Stomach (tissue), 9 donors: ENCODE data around the gene UBE3D. TPM values are rescaled to one million over a fixed set of nuclear protein-coding genes. Genes with fewer than 3 reads are reported as not detected.

Experiments
- DNase-seq, 2 donors: peaks; one replicate each; pipeline versions ENCODE4 v3.0.0 to v3.0.0-alpha.2; 2013 to 2019
- H3K27ac ChIP-seq, 5 donors: fragments of 200-600 bp in 4 of 5; sonication (generic) in 4 of 5; one replicate each; pipeline ENCODE4 v1.5.1; 2013 to 2019; ENCODE audit warnings: mild to moderate bottlenecking in 1 of 5, moderate library complexity in 1 of 5
- H3K27me3 ChIP-seq, 3 donors: fragments of 200-600 bp; sonication (generic); one replicate each; pipeline ENCODE4 v1.5.1; 2017 to 2019; ENCODE audit warnings: mixed run types in 1 of 3
- H3K36me3 ChIP-seq, 4 donors: fragments of 200-600 bp; sonication (generic); 1 replicate in 3 of 4; 2 replicates in 1 of 4; pipeline ENCODE4 v1.5.1; 2016 to 2019
- H3K4me1 ChIP-seq, 4 donors: fragments of 200-600 bp; sonication (generic); one replicate each; pipeline ENCODE4 v1.5.1; 2016 to 2019
- H3K4me3 ChIP-seq, 4 donors: fragments of 200-600 bp; sonication (generic) in 3 of 4; one replicate each; pipeline ENCODE4 v1.5.1; 2016 to 2019; ENCODE audit warnings: mild to moderate bottlenecking in 1 of 4
- H3K9me3 ChIP-seq, 4 donors: fragments of 200-600 bp; sonication (generic); one replicate each; pipeline ENCODE4 v1.5.1; 2016 to 2019
- EP300 ChIP-seq: sonication (generic); formaldehyde crosslinking; IDR thresholded peaks from one replicate; pipeline ENCODE4 v1.6.1; 2017; ENCODE audit warnings: antibody characterized with exemption
- POLR2A ChIP-seq, 4 donors: fragments of 450-650 bp; IDR thresholded peaks; one replicate each; pipeline ENCODE4 v1.6.1; 2016; ENCODE audit warnings: antibody characterized with exemption in 4 of 4, control low read depth in 2 of 4, mild to moderate bottlenecking in 1 of 4, moderate library complexity in 1 of 4
- POLR2AphosphoS5 ChIP-seq, 3 donors: sonication (generic); formaldehyde crosslinking; IDR thresholded peaks; one replicate each; pipeline ENCODE4 v1.6.1; 2016; ENCODE audit warnings: antibody characterized with exemption in 3 of 3
- WGBS, 5 donors: extraction: QIAGEN DNeasy Blood & Tissue Kit in 3 of 5; methylation state at CpG; one replicate each; pipeline versions ENCODE4 v1.1.5 to v1.1.7; 2013 to 2018; 5-methylcytosine and 5-hydroxymethylcytosine counted together
- intact Hi-C: fragments of 100-400 bp; cut with DNase I; formaldehyde crosslinking; loops from one replicate; pipeline ENCODE4 v1.15.1; 2023; ENCODE audit warnings: low total_unique reads
- polyA plus RNA-seq, 3 donors: library from polyadenylated mRNA; stranded (reverse); fragments of 200-250 nt; gene quantifications; one replicate each; pipeline ENCODE4 v1.2.3, GENCODE V29; 2013
- total RNA-seq, 5 donors: library from RNA; depleted of rRNA; stranded (reverse); fragments of >200 nt; gene quantifications; one replicate each; pipeline versions ENCODE4 v1.1.0 to v1.2.3, GENCODE V29; 2014 to 2016
- TF ChIP-seq, protein P1 (sequence below), 7 experiments: fragments of 450-650 bp in 4 of 7; fragments of 200-600 bp in 3 of 7; sonication (generic) in 3 of 7; IDR thresholded peaks; one replicate each; pipeline ENCODE4 v1.5.1; 2016 to 2019; ENCODE audit warnings: antibody characterized with exemption in 7 of 7, control low read depth in 2 of 7, mild to moderate bottlenecking in 1 of 7
- donor health status: healthy with polysubstance abuse.
- donor health status: Bipolar disorder and iron deficiency.
- donor health status: healthy.

The UBE3D gene
- total and polyA plus RNA-seq, 8 donors, result 1.5 to 33.3 (median 11.8) TPM

DNA sequence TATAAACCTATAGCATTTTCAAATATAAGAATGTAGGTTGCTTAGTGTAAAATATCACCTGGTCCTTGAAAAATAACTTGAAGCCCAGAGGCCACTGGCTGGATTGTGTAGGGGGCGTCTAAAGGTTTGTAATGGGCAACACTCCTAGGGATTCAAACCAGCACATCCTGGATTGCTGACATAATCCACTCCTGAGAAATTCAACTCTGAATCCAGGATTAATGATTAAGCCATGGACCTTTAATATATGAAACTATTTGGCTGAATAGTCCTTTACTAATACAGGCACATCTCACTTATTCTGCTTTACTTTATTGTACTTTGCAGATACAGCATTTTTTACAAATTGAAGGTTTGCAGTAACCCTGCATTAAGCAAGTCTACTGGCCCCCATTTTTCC lies 160.8 kb downstream of the UBE3D start:
- H3K36me3 ChIP-seq, result no peaks in the 10 kb centered on the region
- H3K4me1 ChIP-seq, result no peaks in the 10 kb centered on the region
- intact Hi-C loops, result no loop called here
- H3K4me3 ChIP-seq, result no peak overlapping the region
- WGBS, 5 donors, result 82 to 97% (median 89%) methylated on average over 1 of the region's 1 CpG
- no peak for DNase-seq
- no peaks in the 10 kb centered on the region for H3K27me3 ChIP-seq
- no peaks in the 10 kb centered on the region for H3K9me3 ChIP-seq
- TF ChIP-seq POLR2AphosphoS5 (IDR thresholded peaks at IDR 0.05) (no peak), POLR2A (IDR thresholded peaks at IDR 0.05) (no peak), EP300 (no peak)
- TF ChIP-seq, protein P1, sequence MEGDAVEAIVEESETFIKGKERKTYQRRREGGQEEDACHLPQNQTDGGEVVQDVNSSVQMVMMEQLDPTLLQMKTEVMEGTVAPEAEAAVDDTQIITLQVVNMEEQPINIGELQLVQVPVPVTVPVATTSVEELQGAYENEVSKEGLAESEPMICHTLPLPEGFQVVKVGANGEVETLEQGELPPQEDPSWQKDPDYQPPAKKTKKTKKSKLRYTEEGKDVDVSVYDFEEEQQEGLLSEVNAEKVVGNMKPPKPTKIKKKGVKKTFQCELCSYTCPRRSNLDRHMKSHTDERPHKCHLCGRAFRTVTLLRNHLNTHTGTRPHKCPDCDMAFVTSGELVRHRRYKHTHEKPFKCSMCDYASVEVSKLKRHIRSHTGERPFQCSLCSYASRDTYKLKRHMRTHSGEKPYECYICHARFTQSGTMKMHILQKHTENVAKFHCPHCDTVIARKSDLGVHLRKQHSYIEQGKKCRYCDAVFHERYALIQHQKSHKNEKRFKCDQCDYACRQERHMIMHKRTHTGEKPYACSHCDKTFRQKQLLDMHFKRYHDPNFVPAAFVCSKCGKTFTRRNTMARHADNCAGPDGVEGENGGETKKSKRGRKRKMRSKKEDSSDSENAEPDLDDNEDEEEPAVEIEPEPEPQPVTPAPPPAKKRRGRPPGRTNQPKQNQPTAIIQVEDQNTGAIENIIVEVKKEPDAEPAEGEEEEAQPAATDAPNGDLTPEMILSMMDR (IDR thresholded peaks at IDR 0.05), result no peak
- no peak overlapping the region for H3K27ac ChIP-seq

DNA sequence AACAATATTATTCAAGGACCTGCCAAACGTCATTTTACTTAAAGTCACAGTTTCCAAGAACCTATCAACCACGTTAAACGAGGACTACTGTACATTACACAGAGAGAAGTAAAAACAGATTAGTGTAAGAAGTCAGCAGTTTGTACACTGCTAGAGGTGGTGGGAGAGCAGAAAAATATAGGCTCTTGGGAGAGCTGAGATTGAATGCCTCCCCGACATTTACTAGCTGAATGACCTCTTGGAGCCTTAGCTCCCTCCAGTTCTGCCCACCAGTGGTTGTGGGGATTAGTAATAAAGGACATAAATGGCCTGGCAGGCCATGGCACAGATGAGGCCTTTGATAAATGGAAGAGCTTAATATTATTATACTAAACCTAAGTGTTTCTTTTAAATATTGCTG lies 161.4 kb downstream of the UBE3D start:
- Histone ChIP-seq H3K27ac (no peak overlapping the region), H3K4me3 (no peak overlapping the region), H3K4me1 (no peaks in the 10 kb centered on the region), H3K9me3 (no peaks in the 10 kb centered on the region), H3K27me3 (no peaks in the 10 kb centered on the region), H3K36me3 (no peaks in the 10 kb centered on the region)
- intact Hi-C loops, result no loop called here
- WGBS, 5 donors, result 74 to 85% (median 79%) methylated on average over 4 of the region's 4 CpGs
- no peak for DNase-seq
- TF ChIP-seq EP300 (no peak), POLR2A (IDR thresholded peaks at IDR 0.05) (no peak), POLR2AphosphoS5 (IDR thresholded peaks at IDR 0.05) (no peak)
- TF ChIP-seq, protein P1 (IDR thresholded peaks at IDR 0.05), result no peak

DNA sequence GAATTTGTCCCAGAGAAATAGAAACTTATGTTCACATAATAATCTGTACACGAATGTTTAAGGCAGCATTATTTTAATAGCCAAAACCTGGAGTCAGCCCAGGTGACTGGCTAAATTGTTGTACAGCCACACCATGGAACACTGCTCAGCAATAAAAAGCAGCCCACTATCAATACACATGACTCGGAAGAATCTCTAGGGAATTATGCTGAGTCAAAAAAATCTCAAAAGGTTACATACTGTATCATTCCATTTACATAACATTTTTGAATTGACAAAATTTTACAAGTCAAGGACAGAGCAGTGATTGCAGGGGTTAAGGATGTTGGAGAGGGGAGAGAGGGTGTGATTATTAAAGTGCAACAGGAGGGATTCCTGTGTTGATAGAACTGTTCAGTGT lies 163.4 kb downstream of the UBE3D start:
- Histone ChIP-seq H3K9me3 (no peaks in the 10 kb centered on the region), H3K27ac (no peak overlapping the region), H3K27me3 (no peaks in the 10 kb centered on the region), H3K4me1 (no peaks in the 10 kb centered on the region), H3K36me3 (no peaks in the 10 kb centered on the region), H3K4me3 (no peak overlapping the region)
- TF ChIP-seq EP300 (no peak), POLR2A (IDR thresholded peaks at IDR 0.05) (no peak), POLR2AphosphoS5 (IDR thresholded peaks at IDR 0.05) (no peak)
- TF ChIP-seq, protein P1 (IDR thresholded peaks at IDR 0.05), result no peak
- no peak for DNase-seq
- WGBS, 5 donors, result 68 to 92% (median 89%) methylated on average over 2 of the region's 2 CpGs
- intact Hi-C loops, result no loop called here

DNA sequence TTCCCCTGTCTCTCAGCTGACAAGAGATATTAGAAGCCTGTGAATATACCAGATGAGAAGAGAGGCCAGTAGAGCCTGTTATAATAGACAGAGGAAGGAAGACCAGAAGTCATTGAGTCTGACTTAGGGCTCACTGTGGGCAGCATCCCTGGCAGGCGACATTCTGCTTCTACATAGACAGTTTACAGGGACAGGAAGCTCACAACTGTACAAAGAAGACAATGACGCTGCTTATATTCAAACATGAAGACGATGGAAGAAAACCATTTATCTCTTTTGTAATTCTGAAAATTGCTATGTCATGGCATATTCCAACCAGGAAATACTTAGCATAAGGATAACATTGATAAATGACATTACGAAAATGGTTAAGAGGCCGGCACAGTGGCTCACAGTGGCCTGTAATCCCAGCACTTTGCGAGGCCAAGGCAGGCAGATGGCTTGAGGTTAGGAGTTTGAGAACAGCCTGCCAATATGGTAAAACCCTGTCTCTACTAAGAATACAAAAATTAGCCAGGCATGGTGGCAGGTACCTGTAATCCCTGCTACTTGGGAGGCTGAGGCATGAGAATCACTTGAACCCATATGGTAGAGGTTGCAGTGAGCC lies 170.9 kb downstream of the UBE3D start:
- Histone ChIP-seq H3K4me3 (no peak overlapping the region), H3K9me3 (no peaks in the 10 kb centered on the region), H3K36me3 (peaks cover 0 to 10% (median 7%) of the 10 kb centered on the region in 4 donors), H3K4me1 (no peaks in the 10 kb centered on the region), H3K27ac (no peak overlapping the region), H3K27me3 (no peaks in the 10 kb centered on the region)
- intact Hi-C loops, result no loop called here
- no peak for TF ChIP-seq POLR2A (IDR thresholded peaks at IDR 0.05)
- no peak for TF ChIP-seq EP300
- TF ChIP-seq, protein P1 (IDR thresholded peaks at IDR 0.05), result no peak
- TF ChIP-seq POLR2AphosphoS5 (IDR thresholded peaks at IDR 0.05), result no peak
- WGBS, 5 donors, result 91 to 95% (median 92%) methylated on average over 6 of the region's 6 CpGs
- DNase-seq, result no peak
